ENCODE measurements around the gene AKR7A3.
"Not testable (repeated sequence)": the region's sequence is repeated elsewhere in the genome, so short reads cannot be mapped to it uniquely, and the experiment has no call there.

AKR7A3 gene

GRCh38 chr1:19287436-19288185 is 959 bp downstream of the AKR7A3 start:
- DNase-seq, result no peak

- not testable (repeated sequence) for DNase-seq
Measured at GRCh38 chr1:19285807-19286206, 2.8 kb downstream of the AKR7A3 start.

- not testable (repeated sequence) for DNase-seq
Measured at GRCh38 chr1:19285366-19285765, 3.2 kb downstream of the AKR7A3 start.

GRCh38 chr1:19284881-19285280 is 3.7 kb downstream of the AKR7A3 start:
- DNase-seq, result no peak

GRCh38 chr1:19283891-19284290 is 4.7 kb downstream of the AKR7A3 start:
- DNase-seq, result no peak

GRCh38 chr1:19274636-19275035 is 13.9 kb downstream of the AKR7A3 start:
- DNase-seq, result no peak

- not testable (repeated sequence) for DNase-seq
Measured at GRCh38 chr1:19273844-19274531, 14.6 kb downstream of the AKR7A3 start.

GRCh38 chr1:19273106-19273843 is 15.3 kb downstream of the AKR7A3 start:
- no peak for DNase-seq

- DNase-seq, result no peak
Measured at GRCh38 chr1:19272064-19272463, 16.5 kb downstream of the AKR7A3 start.

- not testable (repeated sequence) for DNase-seq
Measured at GRCh38 chr1:19270343-19270730, 18.2 kb downstream of the AKR7A3 start.

GRCh38 chr1:19269427-19270342 is 18.9 kb downstream of the AKR7A3 start:
- DNase-seq, result not testable (repeated sequence)

GRCh38 chr1:19268445-19268844 is 20.1 kb downstream of the AKR7A3 start:
- DNase-seq, result no peak

GRCh38 chr1:19262744-19263143 is 25.8 kb downstream of the AKR7A3 start:
- no peak for DNase-seq

- no peak for DNase-seq
Measured at GRCh38 chr1:19262047-19262446, 26.5 kb downstream of the AKR7A3 start.

GRCh38 chr1:19260211-19261138 is 28.1 kb downstream of the AKR7A3 start:
- no peak for DNase-seq

- no peak for DNase-seq
Measured at GRCh38 chr1:19258353-19258752, 30.2 kb downstream of the AKR7A3 start.

GRCh38 chr1:19257178-19257914 is 31.2 kb downstream of the AKR7A3 start:
- no peak for DNase-seq

- DNase-seq, result not testable (repeated sequence)
Measured at GRCh38 chr1:19256301-19256700, 32.3 kb downstream of the AKR7A3 start.

- no peak for DNase-seq
Measured at GRCh38 chr1:19255288-19255687, 33.3 kb downstream of the AKR7A3 start.

- no peak for DNase-seq
Measured at GRCh38 chr1:19254416-19254815, 34.2 kb downstream of the AKR7A3 start.
